ENCODE data around the gene SWAP70.

SWAP70 gene

GRCh38 chr11:9651899-9652748 lies 11.8 kb upstream of the SWAP70 start:
- Histone ChIP-seq H3K4me3 (ENCODE audit: low read depth in 1 of 2, low read length in 2 of 2) (no peak overlapping the region), H3K27ac (ENCODE audit: low read length) (no peak overlapping the region), H3K4me1 (ENCODE audit: control insufficient read depth in 1 of 2, insufficient read depth in 2 of 2, low read length in 2 of 2) (no peaks in the 10 kb centered on the region)

DNA sequence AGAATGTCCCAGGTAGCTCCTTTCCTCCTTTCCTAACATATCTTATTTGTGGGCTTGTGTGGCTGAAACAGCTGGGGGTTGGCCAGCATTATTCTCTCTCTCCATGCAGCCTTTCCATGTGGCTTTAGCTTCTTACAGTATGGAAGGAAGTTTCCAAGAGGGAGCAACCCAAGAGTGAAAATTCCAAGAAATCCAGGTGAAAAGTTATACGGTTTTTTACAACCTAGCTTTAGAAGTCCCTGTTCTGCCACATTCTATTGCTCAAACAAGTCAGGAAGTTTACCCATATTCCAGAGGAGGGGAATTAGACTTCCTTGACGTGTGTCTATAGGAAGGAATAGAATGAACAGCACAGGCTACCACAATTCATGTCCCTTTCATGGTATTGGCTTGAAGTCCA lies 10.0 kb upstream of the SWAP70 start:
- no peak overlapping the region for H3K4me3 ChIP-seq (ENCODE audit: low read depth in 1 of 2, low read length in 2 of 2)
- no peaks in the 10 kb centered on the region for H3K36me3 ChIP-seq (ENCODE audit: control insufficient read depth in 1 of 2, insufficient read depth in 2 of 2, low read length in 2 of 2)
- H3K9me3 ChIP-seq (ENCODE audit: control insufficient read depth in 1 of 2, low read length in 2 of 2): peaks cover 0 to 2% of the 10 kb centered on the region in 2 donors
- no peaks in the 10 kb centered on the region for H3K27me3 ChIP-seq (ENCODE audit: low read depth, low read length)
- H3K27ac ChIP-seq (ENCODE audit: low read length): no peak overlapping the region
- H3K4me1 ChIP-seq (ENCODE audit: control insufficient read depth in 1 of 2, insufficient read depth in 2 of 2, low read length in 2 of 2): no peaks in the 10 kb centered on the region

More at GRCh38 chr11:9651899-9652748, 11.8 kb upstream of the SWAP70 start:
- Histone ChIP-seq H3K36me3 (ENCODE audit: control insufficient read depth in 1 of 2, insufficient read depth in 2 of 2, low read length in 2 of 2) (no peaks in the 10 kb centered on the region), H3K9me3 (ENCODE audit: control insufficient read depth in 1 of 2, low read length in 2 of 2) (peaks cover 0 to 2% of the 10 kb centered on the region in 2 donors), H3K27me3 (ENCODE audit: low read depth, low read length) (no peaks in the 10 kb centered on the region)

DNA sequence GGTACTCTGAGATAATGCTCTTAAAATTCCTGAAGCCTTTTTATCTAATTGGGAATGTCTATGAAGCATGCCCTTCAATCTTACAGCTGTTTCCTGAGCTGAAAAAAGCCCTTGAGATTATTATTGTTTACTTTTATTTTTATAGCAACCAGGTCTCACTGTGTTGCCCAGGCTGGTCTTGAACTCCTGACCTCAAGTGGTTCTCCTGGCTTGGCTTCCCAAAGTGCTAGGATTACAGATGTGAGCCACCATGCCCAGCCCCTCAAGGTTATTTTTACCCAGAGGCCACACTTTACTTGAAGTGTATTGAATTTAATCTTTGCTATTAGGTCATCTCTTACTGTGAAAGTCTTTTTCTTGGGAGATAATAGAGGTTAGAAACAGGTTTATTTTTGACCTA lies 7.0 kb upstream of the SWAP70 start:
- Histone ChIP-seq H3K27me3 (ENCODE audit: low read depth, low read length) (no peaks in the 10 kb centered on the region), H3K4me1 (ENCODE audit: control insufficient read depth in 1 of 2, insufficient read depth in 2 of 2, low read length in 2 of 2) (no peaks in the 10 kb centered on the region), H3K36me3 (ENCODE audit: control insufficient read depth in 1 of 2, insufficient read depth in 2 of 2, low read length in 2 of 2) (no peaks in the 10 kb centered on the region), H3K9me3 (ENCODE audit: control insufficient read depth in 1 of 2, low read length in 2 of 2) (peaks cover 0 to 2% of the 10 kb centered on the region in 2 donors), H3K4me3 (ENCODE audit: low read depth in 1 of 2, low read length in 2 of 2) (no peak overlapping the region), H3K27ac (ENCODE audit: low read length) (no peak overlapping the region)

- Histone ChIP-seq H3K27ac (ENCODE audit: low read length) (no peak overlapping the region), H3K36me3 (ENCODE audit: control insufficient read depth in 1 of 2, insufficient read depth in 2 of 2, low read length in 2 of 2) (no peaks in the 10 kb centered on the region), H3K27me3 (ENCODE audit: low read depth, low read length) (no peaks in the 10 kb centered on the region), H3K9me3 (ENCODE audit: control insufficient read depth in 1 of 2, low read length in 2 of 2) (peaks cover 0 to 2% of the 10 kb centered on the region in 2 donors), H3K4me3 (ENCODE audit: low read depth in 1 of 2, low read length in 2 of 2) (no peak overlapping the region), H3K4me1 (ENCODE audit: control insufficient read depth in 1 of 2, insufficient read depth in 2 of 2, low read length in 2 of 2) (no peaks in the 10 kb centered on the region)
Measured at GRCh38 chr11:9657531-9657930, 6.3 kb upstream of the SWAP70 start.

- no peak overlapping the region for H3K27ac ChIP-seq (ENCODE audit: low read length)
- H3K4me1 ChIP-seq (ENCODE audit: control insufficient read depth in 1 of 2, insufficient read depth in 2 of 2, low read length in 2 of 2): no peaks in the 10 kb centered on the region
- no peaks in the 10 kb centered on the region for H3K36me3 ChIP-seq (ENCODE audit: control insufficient read depth in 1 of 2, insufficient read depth in 2 of 2, low read length in 2 of 2)
- peaks cover 2 to 3% of the 10 kb centered on the region in 2 donors for H3K9me3 ChIP-seq (ENCODE audit: control insufficient read depth in 1 of 2, low read length in 2 of 2)
- no peaks in the 10 kb centered on the region for H3K27me3 ChIP-seq (ENCODE audit: low read depth, low read length)
- H3K4me3 ChIP-seq (ENCODE audit: low read depth in 1 of 2, low read length in 2 of 2): no peak overlapping the region
Measured at GRCh38 chr11:9660886-9661285, 3.0 kb upstream of the SWAP70 start.

DNA sequence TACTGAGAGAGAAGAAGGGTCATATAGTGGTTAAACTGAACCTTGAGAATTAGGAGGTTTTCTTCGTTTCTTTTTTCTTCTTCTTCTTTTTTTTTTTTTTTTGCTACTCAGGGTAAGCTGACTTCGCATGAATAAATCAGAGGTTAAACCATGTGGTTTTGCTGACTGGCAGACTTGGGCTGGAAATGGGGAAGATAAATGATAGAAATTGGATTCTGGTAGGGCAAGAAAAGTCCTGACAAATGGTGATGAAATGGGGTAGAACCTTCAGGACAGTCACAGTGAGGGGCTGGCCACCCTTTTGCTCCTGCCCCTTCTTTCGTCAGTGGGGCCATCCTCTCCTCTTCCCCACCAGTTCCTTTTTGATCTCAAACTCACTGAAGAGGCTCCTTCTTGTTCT lies 1.6 kb upstream of the SWAP70 start:
- Histone ChIP-seq H3K9me3 (ENCODE audit: control insufficient read depth in 1 of 2, low read length in 2 of 2) (peaks cover 0 to 3% of the 10 kb centered on the region in 2 donors), H3K4me1 (ENCODE audit: control insufficient read depth in 1 of 2, insufficient read depth in 2 of 2, low read length in 2 of 2) (no peaks in the 10 kb centered on the region), H3K27me3 (ENCODE audit: low read depth, low read length) (no peaks in the 10 kb centered on the region), H3K4me3 (ENCODE audit: low read depth in 1 of 2, low read length in 2 of 2) (no peak overlapping the region), H3K36me3 (ENCODE audit: control insufficient read depth in 1 of 2, insufficient read depth in 2 of 2, low read length in 2 of 2) (peaks cover 0 to 5% of the 10 kb centered on the region in 2 donors), H3K27ac (ENCODE audit: low read length) (no peak overlapping the region)

- H3K27ac ChIP-seq (ENCODE audit: low read length): peak overlapping the region; percentile 80
- peaks cover 0 to 3% of the 10 kb centered on the region in 2 donors for H3K9me3 ChIP-seq (ENCODE audit: control insufficient read depth in 1 of 2, low read length in 2 of 2)
- no peaks in the 10 kb centered on the region for H3K27me3 ChIP-seq (ENCODE audit: low read depth, low read length)
- peaks cover 0 to 7% of the 10 kb centered on the region in 2 donors for H3K36me3 ChIP-seq (ENCODE audit: control insufficient read depth in 1 of 2, insufficient read depth in 2 of 2, low read length in 2 of 2)
- H3K4me3 ChIP-seq (ENCODE audit: low read depth in 1 of 2, low read length in 2 of 2): peak overlapping the region; percentile 87 to 90
- H3K4me1 ChIP-seq (ENCODE audit: control insufficient read depth in 1 of 2, insufficient read depth in 2 of 2, low read length in 2 of 2): no peaks in the 10 kb centered on the region
Measured at GRCh38 chr11:9664276-9665171, 647 bp downstream of the SWAP70 start.

DNA sequence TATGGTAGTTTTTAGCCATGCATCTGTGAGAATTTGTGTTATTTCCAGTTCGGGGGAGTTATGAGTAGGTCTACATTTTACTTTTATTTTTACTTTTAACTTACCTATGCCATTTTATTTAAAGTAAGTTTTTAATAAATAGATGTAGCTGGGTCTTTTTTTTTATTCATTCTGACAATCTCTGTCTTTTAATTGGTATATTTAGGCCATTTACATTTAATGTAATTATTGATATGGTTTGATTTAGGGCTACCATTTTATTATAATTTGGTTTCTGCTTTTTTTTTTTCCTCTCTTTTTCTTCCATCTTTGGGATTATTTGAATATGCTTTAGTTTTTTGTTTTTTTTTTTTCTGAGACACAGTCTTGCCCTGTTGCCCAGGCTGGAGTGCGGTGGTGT lies 1.9 kb downstream of the SWAP70 start:
- H3K9me3 ChIP-seq (ENCODE audit: control insufficient read depth in 1 of 2, low read length in 2 of 2): peaks cover 0 to 3% of the 10 kb centered on the region in 2 donors
- no peak overlapping the region for H3K27ac ChIP-seq (ENCODE audit: low read length)
- H3K27me3 ChIP-seq (ENCODE audit: low read depth, low read length): no peaks in the 10 kb centered on the region
- H3K36me3 ChIP-seq (ENCODE audit: control insufficient read depth in 1 of 2, insufficient read depth in 2 of 2, low read length in 2 of 2): peaks cover 0 to 7% of the 10 kb centered on the region in 2 donors
- H3K4me1 ChIP-seq (ENCODE audit: control insufficient read depth in 1 of 2, insufficient read depth in 2 of 2, low read length in 2 of 2): no peaks in the 10 kb centered on the region
- H3K4me3 ChIP-seq (ENCODE audit: low read depth in 1 of 2, low read length in 2 of 2): peak overlapping the region; percentile 87 to 90

GRCh38 chr11:9669954-9670353 lies 6.1 kb downstream of the SWAP70 start:
- peaks cover 0 to 3% of the 10 kb centered on the region in 2 donors for H3K9me3 ChIP-seq (ENCODE audit: control insufficient read depth in 1 of 2, low read length in 2 of 2)
- H3K27ac ChIP-seq (ENCODE audit: low read length): no peak overlapping the region
- no peak overlapping the region for H3K4me3 ChIP-seq (ENCODE audit: low read depth in 1 of 2, low read length in 2 of 2)
- no peaks in the 10 kb centered on the region for H3K4me1 ChIP-seq (ENCODE audit: control insufficient read depth in 1 of 2, insufficient read depth in 2 of 2, low read length in 2 of 2)
- H3K27me3 ChIP-seq (ENCODE audit: low read depth, low read length): no peaks in the 10 kb centered on the region
- H3K36me3 ChIP-seq (ENCODE audit: control insufficient read depth in 1 of 2, insufficient read depth in 2 of 2, low read length in 2 of 2): peaks cover 0 to 7% of the 10 kb centered on the region in 2 donors

GRCh38 chr11:9672288-9672916 lies 8.5 kb downstream of the SWAP70 start:
- Histone ChIP-seq H3K9me3 (ENCODE audit: control insufficient read depth in 1 of 2, low read length in 2 of 2) (no peaks in the 10 kb centered on the region), H3K27me3 (ENCODE audit: low read depth, low read length) (no peaks in the 10 kb centered on the region), H3K4me3 (ENCODE audit: low read depth in 1 of 2, low read length in 2 of 2) (no peak overlapping the region), H3K36me3 (ENCODE audit: control insufficient read depth in 1 of 2, insufficient read depth in 2 of 2, low read length in 2 of 2) (peaks cover 0 to under 1% of the 10 kb centered on the region in 2 donors), H3K4me1 (ENCODE audit: control insufficient read depth in 1 of 2, insufficient read depth in 2 of 2, low read length in 2 of 2) (no peaks in the 10 kb centered on the region), H3K27ac (ENCODE audit: low read length) (no peak overlapping the region)

DNA sequence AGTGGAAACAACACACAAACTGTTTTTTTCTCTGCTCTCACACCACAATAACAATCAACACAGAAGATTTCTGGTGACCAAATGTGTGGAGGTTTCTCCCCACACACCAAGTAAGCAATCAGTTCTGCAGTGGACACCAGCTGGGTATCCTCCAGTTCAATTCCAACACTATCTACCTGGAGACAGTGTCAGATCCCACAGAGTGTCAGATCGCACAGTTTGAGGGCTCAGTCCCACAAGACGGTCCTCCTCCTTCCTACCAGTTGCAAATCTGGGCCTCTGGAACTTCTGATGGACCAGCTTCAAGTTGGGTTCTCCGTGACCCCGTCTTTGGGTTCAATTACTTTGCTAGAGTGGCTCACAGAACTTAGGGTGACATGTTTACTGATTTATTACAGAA lies 9.0 kb downstream of the SWAP70 start:
- no peaks in the 10 kb centered on the region for H3K4me1 ChIP-seq (ENCODE audit: control insufficient read depth in 1 of 2, insufficient read depth in 2 of 2, low read length in 2 of 2)
- no peaks in the 10 kb centered on the region for H3K36me3 ChIP-seq (ENCODE audit: control insufficient read depth in 1 of 2, insufficient read depth in 2 of 2, low read length in 2 of 2)
- no peaks in the 10 kb centered on the region for H3K9me3 ChIP-seq (ENCODE audit: control insufficient read depth in 1 of 2, low read length in 2 of 2)
- H3K27me3 ChIP-seq (ENCODE audit: low read depth, low read length): no peaks in the 10 kb centered on the region
- H3K27ac ChIP-seq (ENCODE audit: low read length): no peak overlapping the region
- no peak overlapping the region for H3K4me3 ChIP-seq (ENCODE audit: low read depth in 1 of 2, low read length in 2 of 2)

Data from muscle layer of duodenum (tissue), 2 donors.